ENCODE data around the gene PRSS2.

The PRSS2 gene

GRCh38 chr7:142804728-142805207 is 34.0 kb downstream of the PRSS2 start:
- Histone ChIP-seq H4K20me1 (no peaks in the 10 kb centered on the region), H3K27me3 (peaks cover 5 to 11% (median 10%) of the 10 kb centered on the region in 11 experiments; a peak in 21 of 22 replicates), H3K36me3 (no peaks in the 10 kb centered on the region), H3K9me3 (replicated peaks in 1 of 11) (no peaks in the 10 kb centered on the region), H3K4me3 (no peak overlapping the region), H3K4me2 (peak overlapping the region in 6 of 11 experiments; percentile 42 to 95 (median 67); a peak in 12 of 22 replicates), H3K27ac (no peak overlapping the region; a peak in 1 of 22 replicates), H3K4me1 (peaks cover 15 to 56% (median 51%) of the 10 kb centered on the region in 10 experiments), H3K9ac (no peak overlapping the region)
- TF ChIP-seq Cebpa-rat (IDR thresholded peaks at IDR 0.05), result no peak

- peaks cover 0 to 4% (median 3%) of the 10 kb centered on the region in 11 experiments; a peak in 11 of 22 replicates for H3K27me3 ChIP-seq
- H3K27ac ChIP-seq, result peak overlapping the region in 2 of 11 experiments; percentile 83 to 88; a peak in 1 of 22 replicates
- no peak overlapping the region for H3K9ac ChIP-seq
- H4K20me1 ChIP-seq, result no peaks in the 10 kb centered on the region
- H3K4me3 ChIP-seq, result no peak overlapping the region
- H3K9me3 ChIP-seq (replicated peaks in 1 of 11), result no peaks in the 10 kb centered on the region
- H3K36me3 ChIP-seq, result no peaks in the 10 kb centered on the region
- peak in 9 of 11 experiments; percentile 17 to 90 (median 57); a peak in 10 of 22 replicates for TF ChIP-seq Cebpa-rat (IDR thresholded peaks at IDR 0.05)
- peak overlapping the region in 10 of 11 experiments; percentile 21 to 95 (median 82); a peak in 19 of 22 replicates for H3K4me2 ChIP-seq
- H3K4me1 ChIP-seq, result peaks cover 15 to 63% (median 58%) of the 10 kb centered on the region in 10 experiments
These were observed 34.7 kb downstream of the PRSS2 start for GRCh38 chr7:142805350-142806021.

- H3K4me3 ChIP-seq, result no peak overlapping the region
- TF ChIP-seq Cebpa-rat (IDR thresholded peaks at IDR 0.05), result 0 out of 22 replicates have a peak, but pooled peaks of 1 of the 11 experiments have one; percentile 8
- peak overlapping the region in 4 of 11 experiments; percentile 83 to 89 (median 86); a peak in 6 of 22 replicates for H3K27ac ChIP-seq
- H3K9ac ChIP-seq, result no peak overlapping the region
- H3K27me3 ChIP-seq, result no peaks in the 10 kb centered on the region; a peak in 1 of 22 replicates
- H3K4me2 ChIP-seq, result peak overlapping the region in 10 of 11 experiments; percentile 21 to 95 (median 82); a peak in 19 of 22 replicates
- no peaks in the 10 kb centered on the region for H4K20me1 ChIP-seq
- peaks cover 15 to 68% (median 62%) of the 10 kb centered on the region in 10 experiments for H3K4me1 ChIP-seq
- no peaks in the 10 kb centered on the region for H3K36me3 ChIP-seq
- no peaks in the 10 kb centered on the region for H3K9me3 ChIP-seq (replicated peaks in 1 of 11)
These were observed 35.2 kb downstream of the PRSS2 start for GRCh38 chr7:142806022-142806356.

GRCh38 chr7:142806957-142807356 is 36.2 kb downstream of the PRSS2 start:
- Histone ChIP-seq H3K4me3 (no peak overlapping the region), H4K20me1 (no peaks in the 10 kb centered on the region), H3K4me2 (peak overlapping the region in 8 of 11 experiments; percentile 41 to 95 (median 86); a peak in 15 of 22 replicates), H3K9ac (no peak overlapping the region), H3K9me3 (replicated peaks in 1 of 11) (no peaks in the 10 kb centered on the region), H3K27ac (peak overlapping the region in 8 of 11 experiments; percentile 1 to 89 (median 78); a peak in 12 of 22 replicates), H3K4me1 (peaks cover 15 to 78% (median 72%) of the 10 kb centered on the region in 10 experiments), H3K36me3 (no peaks in the 10 kb centered on the region), H3K27me3 (no peaks in the 10 kb centered on the region)
- TF ChIP-seq Cebpa-rat (IDR thresholded peaks at IDR 0.05), result no peak

- Histone ChIP-seq H3K9me3 (replicated peaks in 1 of 11) (no peaks in the 10 kb centered on the region), H3K27me3 (no peaks in the 10 kb centered on the region), H3K27ac (peak overlapping the region in 10 of 11 experiments; percentile 15 to 89 (median 74); a peak in 18 of 22 replicates), H3K4me3 (no peak overlapping the region), H3K9ac (peak overlapping the region in 9 of 11 experiments; percentile 23 to 71 (median 44); a peak in 14 of 22 replicates), H3K36me3 (no peaks in the 10 kb centered on the region), H4K20me1 (peaks cover 0 to 5% (median 0%) of the 10 kb centered on the region in 11 experiments; a peak in 1 of 22 replicates), H3K4me1 (peaks cover 15 to 88% (median 82%) of the 10 kb centered on the region in 10 experiments), H3K4me2 (peak overlapping the region in 10 of 11 experiments; percentile 45 to 95 (median 82); a peak in 18 of 22 replicates)
- TF ChIP-seq Cebpa-rat (IDR thresholded peaks at IDR 0.05), result no peak
These were observed 37.2 kb downstream of the PRSS2 start for GRCh38 chr7:142807855-142808460.

GRCh38 chr7:142808461-142808801 is 37.7 kb downstream of the PRSS2 start:
- no peak for TF ChIP-seq Cebpa-rat (IDR thresholded peaks at IDR 0.05)
- Histone ChIP-seq H3K27ac (peak overlapping the region in 10 of 11 experiments; percentile 15 to 89 (median 74); a peak in 18 of 22 replicates), H3K9me3 (replicated peaks in 1 of 11) (no peaks in the 10 kb centered on the region), H3K9ac (peak overlapping the region in 9 of 11 experiments; percentile 23 to 71 (median 44); a peak in 14 of 22 replicates), H3K27me3 (no peaks in the 10 kb centered on the region), H3K36me3 (no peaks in the 10 kb centered on the region), H3K4me2 (peak overlapping the region in 10 of 11 experiments; percentile 45 to 95 (median 82); a peak in 20 of 22 replicates), H3K4me3 (no peak overlapping the region), H3K4me1 (peaks cover 19 to 93% (median 86%) of the 10 kb centered on the region in 10 experiments), H4K20me1 (peaks cover 0 to 7% (median 0%) of the 10 kb centered on the region in 11 experiments; a peak in 1 of 22 replicates)

GRCh38 chr7:142808802-142809583 is 38.2 kb downstream of the PRSS2 start:
- no peak for TF ChIP-seq Cebpa-rat (IDR thresholded peaks at IDR 0.05)
- H4K20me1 ChIP-seq, result peaks cover 0 to 7% (median 0%) of the 10 kb centered on the region in 11 experiments; a peak in 1 of 22 replicates
- no peaks in the 10 kb centered on the region for H3K27me3 ChIP-seq
- no peak overlapping the region; a peak in 1 of 20 replicates for H3K4me3 ChIP-seq
- H3K36me3 ChIP-seq, result no peaks in the 10 kb centered on the region
- peak overlapping the region in 10 of 11 experiments; percentile 45 to 95 (median 82); a peak in 20 of 22 replicates for H3K4me2 ChIP-seq
- peak overlapping the region in 10 of 11 experiments; percentile 15 to 89 (median 74); a peak in 18 of 22 replicates for H3K27ac ChIP-seq
- H3K9me3 ChIP-seq (replicated peaks in 1 of 11), result no peaks in the 10 kb centered on the region
- H3K9ac ChIP-seq, result peak overlapping the region in 9 of 11 experiments; percentile 23 to 71 (median 44); a peak in 14 of 22 replicates
- peaks cover 21 to 98% (median 92%) of the 10 kb centered on the region in 10 experiments for H3K4me1 ChIP-seq

GRCh38 chr7:142809671-142810070 is 38.9 kb downstream of the PRSS2 start:
- no peaks in the 10 kb centered on the region for H3K9me3 ChIP-seq (replicated peaks in 1 of 11)
- H4K20me1 ChIP-seq, result peaks cover 0 to 7% (median 0%) of the 10 kb centered on the region in 11 experiments; a peak in 1 of 22 replicates
- peak overlapping the region in 5 of 11 experiments; percentile 8 to 71 (median 64); a peak in 10 of 22 replicates for H3K9ac ChIP-seq
- no peaks in the 10 kb centered on the region for H3K27me3 ChIP-seq
- peak overlapping the region in 9 of 11 experiments; percentile 69 to 95 (median 82); a peak in 18 of 22 replicates for H3K4me2 ChIP-seq
- TF ChIP-seq Cebpa-rat (IDR thresholded peaks at IDR 0.05), result no peak
- H3K4me3 ChIP-seq, result no peak overlapping the region
- H3K36me3 ChIP-seq, result no peaks in the 10 kb centered on the region
- peaks cover 21 to 98% (median 94%) of the 10 kb centered on the region in 10 experiments for H3K4me1 ChIP-seq
- peak overlapping the region in 8 of 11 experiments; percentile 57 to 89 (median 78); a peak in 16 of 22 replicates for H3K27ac ChIP-seq
